ENCODE data around the gene PRRC1. TPM values are rescaled to one million over a fixed set of nuclear protein-coding genes. Genes with fewer than 3 reads are reported as not detected.

Gene PRRC1
- total and polyA plus RNA-seq, 9 donors: 38.2 to 65.8 (median 52.8) TPM

DNA sequence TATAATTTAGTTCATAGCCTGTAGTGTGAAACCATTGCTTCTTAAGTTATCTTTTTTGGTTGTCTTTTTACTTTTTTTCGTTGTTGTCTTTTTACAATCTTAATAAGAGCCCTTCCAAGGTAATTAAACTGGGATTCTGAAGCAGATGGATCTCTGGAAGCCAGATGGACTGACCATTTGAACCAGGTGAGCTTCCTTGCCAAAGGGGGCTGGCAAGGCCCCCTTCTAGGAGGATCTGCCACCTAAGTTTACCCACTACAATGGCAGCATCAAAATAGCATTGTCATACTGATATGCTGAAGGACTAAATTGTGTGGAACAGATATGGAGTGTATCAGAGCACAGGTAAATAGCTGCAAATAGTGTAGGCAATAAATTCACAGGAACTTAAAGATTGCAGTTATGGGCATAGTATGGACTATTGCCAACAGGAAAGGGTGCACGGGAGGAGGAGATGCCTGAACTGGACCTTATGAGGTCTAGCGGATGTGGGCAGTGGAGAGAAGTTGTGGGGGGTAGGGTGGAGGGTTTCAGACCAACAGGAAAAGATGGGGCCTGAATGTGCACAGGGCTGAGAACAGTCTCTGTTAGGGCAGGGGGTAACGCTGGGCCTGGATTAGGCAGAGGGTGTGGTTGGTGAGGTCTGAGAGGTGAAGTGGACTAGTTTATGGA is 69.9 kb downstream of the PRRC1 start:
- H3K9me3 ChIP-seq (replicated peaks; ENCODE audit: control insufficient read depth, low read depth, low read length): no peaks in the 10 kb centered on the region
- DNase-seq: no peak
- 85% methylated on average over 3 of the region's 4 CpGs for WGBS (ENCODE audit: insufficient coverage)

DNA sequence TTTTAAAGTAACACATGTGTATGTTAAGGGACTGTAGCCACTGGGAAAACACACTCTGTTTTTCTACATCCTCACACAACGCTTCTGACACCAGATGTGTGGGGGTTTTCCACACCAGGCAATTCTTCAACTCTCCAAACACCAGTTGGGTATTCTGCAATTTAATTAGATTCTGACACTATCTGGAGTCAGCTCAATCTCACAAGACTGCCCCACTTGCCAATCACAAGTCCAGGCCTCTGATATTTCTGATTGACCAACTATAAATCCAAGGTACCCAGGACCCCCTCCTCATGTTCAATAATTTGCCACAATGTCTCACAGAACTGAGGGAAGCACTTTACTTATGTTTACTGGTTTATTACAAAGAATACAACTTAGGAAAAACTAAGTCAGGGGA is 70.9 kb downstream of the PRRC1 start:
- no peak for DNase-seq
- H3K36me3 ChIP-seq (ENCODE audit: control insufficient read depth, insufficient read depth, low read length): no peaks in the 10 kb centered on the region
- H3K4me3 ChIP-seq (ENCODE audit: low read length): no peak overlapping the region
- WGBS (ENCODE audit: insufficient coverage): no CpG with 5 or more reads among the region's 1 CpG
- no peaks in the 10 kb centered on the region for H3K9me3 ChIP-seq (replicated peaks; ENCODE audit: control insufficient read depth, low read depth, low read length)
- no peak overlapping the region for H3K27ac ChIP-seq (ENCODE audit: low read length)
- no peaks in the 10 kb centered on the region for H3K4me1 ChIP-seq (ENCODE audit: control insufficient read depth, insufficient read depth, low read length)
- H3K27me3 ChIP-seq (ENCODE audit: control insufficient read depth, insufficient read depth, low read length): no peaks in the 10 kb centered on the region

More for the DNA sequence above, 69.9 kb downstream of the PRRC1 start:
- no peak overlapping the region for H3K4me3 ChIP-seq (ENCODE audit: low read length)
- no peaks in the 10 kb centered on the region for H3K4me1 ChIP-seq (ENCODE audit: control insufficient read depth, insufficient read depth, low read length)
- H3K36me3 ChIP-seq (ENCODE audit: control insufficient read depth, insufficient read depth, low read length): no peaks in the 10 kb centered on the region
- H3K27ac ChIP-seq (ENCODE audit: low read length): no peak overlapping the region
- no peaks in the 10 kb centered on the region for H3K27me3 ChIP-seq (ENCODE audit: control insufficient read depth, insufficient read depth, low read length)

DNA sequence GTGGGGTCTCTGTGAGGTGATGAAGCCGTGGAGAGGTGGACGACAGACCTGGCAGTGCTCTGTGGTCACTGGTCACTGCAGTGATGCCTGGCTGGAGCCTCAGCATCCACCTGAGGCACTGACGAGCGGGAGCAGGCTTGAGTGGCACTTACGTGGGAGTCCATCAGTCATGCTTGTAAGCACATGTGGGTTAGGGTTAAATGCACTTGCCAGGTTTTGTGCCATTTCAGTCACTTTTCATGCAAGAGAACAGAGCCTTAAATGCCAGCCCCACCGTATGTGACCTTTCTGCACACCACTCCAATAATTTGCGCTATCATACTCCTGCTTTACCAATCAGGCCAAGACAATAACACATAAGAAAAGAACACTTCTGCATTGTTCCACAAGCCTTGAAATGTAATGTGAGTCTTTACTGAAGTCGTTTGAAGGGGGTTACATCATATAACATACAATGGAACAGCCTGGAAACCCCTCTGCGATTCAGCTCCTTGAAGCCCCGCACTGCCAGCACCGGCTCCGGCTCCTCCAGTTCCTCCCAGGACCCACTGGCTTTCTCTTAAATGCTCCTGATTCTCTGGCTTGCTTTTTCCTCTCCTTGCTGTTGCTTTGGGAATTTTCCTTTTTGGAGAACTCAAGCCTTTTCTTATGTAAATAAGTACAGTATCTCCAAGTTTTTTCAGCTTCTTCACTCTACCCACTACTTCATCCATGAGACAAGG is 72.0 kb downstream of the PRRC1 start:
- no peaks in the 10 kb centered on the region for H3K9me3 ChIP-seq (replicated peaks; ENCODE audit: control insufficient read depth, low read depth, low read length)
- DNase-seq: no peak
- no peak overlapping the region for H3K4me3 ChIP-seq (ENCODE audit: low read length)
- H3K27ac ChIP-seq (ENCODE audit: low read length): no peak overlapping the region
- H3K4me1 ChIP-seq (ENCODE audit: control insufficient read depth, insufficient read depth, low read length): no peaks in the 10 kb centered on the region
- WGBS (ENCODE audit: insufficient coverage): 71% methylated on average over 2 of the region's 12 CpGs
- H3K27me3 ChIP-seq (ENCODE audit: control insufficient read depth, insufficient read depth, low read length): no peaks in the 10 kb centered on the region
- no peaks in the 10 kb centered on the region for H3K36me3 ChIP-seq (ENCODE audit: control insufficient read depth, insufficient read depth, low read length)

DNA sequence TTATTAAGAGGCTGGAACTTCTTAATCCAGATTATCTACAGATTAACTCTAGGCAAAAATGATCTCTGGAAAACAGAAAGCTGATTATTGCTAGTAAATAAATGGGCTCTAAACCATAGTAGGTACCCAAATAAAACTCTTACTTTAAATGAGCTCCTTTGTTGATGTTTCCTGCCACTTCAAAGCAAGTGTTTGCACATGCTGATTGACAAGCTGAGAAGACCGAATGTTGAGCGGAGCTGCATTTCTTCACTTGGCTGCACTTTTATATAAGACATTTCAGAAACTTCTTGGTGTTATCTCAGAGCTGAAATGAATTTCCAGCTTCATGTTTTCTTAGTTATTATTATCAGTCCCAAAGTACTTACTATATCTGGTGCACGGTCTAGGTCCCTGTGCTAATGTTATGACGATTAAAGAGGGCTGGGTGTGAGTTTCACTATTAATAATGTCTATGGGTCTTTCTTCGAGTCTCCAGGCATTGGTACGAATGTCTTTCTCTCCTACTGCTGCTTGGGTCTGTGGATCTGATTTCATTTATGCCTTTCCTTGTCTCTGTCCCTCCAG is 72.8 kb downstream of the PRRC1 start:
- no CpG with 5 or more reads among the region's 6 CpGs for WGBS (ENCODE audit: insufficient coverage)
- H3K4me3 ChIP-seq (ENCODE audit: low read length): no peak overlapping the region

DNA sequence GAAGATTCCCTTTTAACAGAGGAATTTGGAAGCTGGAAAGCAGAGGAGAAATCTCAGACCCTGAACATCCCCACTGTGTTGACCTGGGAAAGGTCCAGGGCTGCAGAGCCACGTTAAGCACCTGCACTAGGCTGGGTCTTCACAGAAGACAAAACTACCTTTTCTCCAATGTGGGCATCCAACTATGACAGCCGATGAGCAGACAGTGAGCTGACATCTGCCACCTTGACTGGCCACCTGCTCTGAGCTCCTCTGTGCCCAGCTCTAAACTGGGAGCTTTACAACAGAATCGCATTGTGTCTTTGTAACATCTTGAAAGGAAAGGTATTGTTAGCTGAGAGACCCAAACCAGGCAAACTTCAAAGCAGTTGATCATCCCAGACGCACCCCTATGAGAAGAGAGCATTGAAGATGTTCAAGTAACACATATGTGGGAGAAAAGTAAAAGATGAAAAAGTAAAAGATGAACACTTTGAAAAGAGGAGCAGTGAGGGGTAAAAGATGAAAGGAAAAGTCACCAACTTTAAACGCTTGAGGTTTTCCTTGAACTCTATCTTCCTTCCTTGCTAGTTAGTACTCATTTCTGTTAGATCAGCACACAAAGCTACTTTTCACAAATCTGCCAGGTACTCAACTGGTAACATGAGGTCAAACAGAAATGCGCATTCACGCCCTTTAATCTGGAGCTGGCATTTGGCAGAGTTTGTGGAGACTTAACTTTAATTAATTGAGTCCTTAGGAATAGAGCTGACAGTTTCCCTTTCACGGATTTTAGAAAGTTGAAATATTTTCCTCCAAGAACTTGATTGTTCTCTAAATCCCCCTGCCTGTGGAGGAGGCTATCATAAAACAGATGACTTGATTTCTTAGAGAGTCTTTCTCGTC is 78.3 kb downstream of the PRRC1 start:
- no peak for DNase-seq
- Histone ChIP-seq H3K9me3 (replicated peaks; ENCODE audit: control insufficient read depth, low read depth, low read length) (no peaks in the 10 kb centered on the region), H3K36me3 (ENCODE audit: control insufficient read depth, insufficient read depth, low read length) (no peaks in the 10 kb centered on the region), H3K4me3 (ENCODE audit: low read length) (no peak overlapping the region), H3K4me1 (ENCODE audit: control insufficient read depth, insufficient read depth, low read length) (no peaks in the 10 kb centered on the region), H3K27me3 (ENCODE audit: control insufficient read depth, insufficient read depth, low read length) (no peaks in the 10 kb centered on the region), H3K27ac (ENCODE audit: low read length) (no peak overlapping the region)
- 83% methylated on average over 3 of the region's 9 CpGs for WGBS (ENCODE audit: insufficient coverage)

More for the DNA sequence above, 72.8 kb downstream of the PRRC1 start:
- no peaks in the 10 kb centered on the region for H3K4me1 ChIP-seq (ENCODE audit: control insufficient read depth, insufficient read depth, low read length)
- DNase-seq: no peak
- H3K27me3 ChIP-seq (ENCODE audit: control insufficient read depth, insufficient read depth, low read length): no peaks in the 10 kb centered on the region
- H3K9me3 ChIP-seq (replicated peaks; ENCODE audit: control insufficient read depth, low read depth, low read length): no peaks in the 10 kb centered on the region
- H3K36me3 ChIP-seq (ENCODE audit: control insufficient read depth, insufficient read depth, low read length): no peaks in the 10 kb centered on the region
- H3K27ac ChIP-seq (ENCODE audit: low read length): no peak overlapping the region

DNA sequence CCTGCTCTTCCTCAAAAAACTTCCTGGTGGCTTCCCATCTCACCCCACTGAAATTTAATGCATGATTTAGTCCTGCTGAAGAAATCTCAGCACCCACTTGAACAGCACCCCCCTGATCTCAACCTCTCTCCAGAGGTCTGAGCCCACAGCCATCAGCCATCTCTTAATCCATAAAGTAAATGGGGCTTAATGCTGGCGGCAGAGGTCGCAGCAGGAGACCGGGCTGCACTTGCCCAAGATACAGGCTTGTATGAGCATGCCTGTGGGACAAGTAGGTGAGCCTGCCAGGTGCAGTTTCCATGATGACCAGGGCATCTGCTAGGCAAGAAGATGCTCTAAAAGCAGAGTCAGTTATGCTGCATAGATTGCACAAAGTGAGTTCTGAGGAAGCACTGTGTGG is 79.1 kb downstream of the PRRC1 start:
- no peak for DNase-seq
- H3K27ac ChIP-seq (ENCODE audit: low read length): no peak overlapping the region
- H3K4me1 ChIP-seq (ENCODE audit: control insufficient read depth, insufficient read depth, low read length): no peaks in the 10 kb centered on the region
- H3K27me3 ChIP-seq (ENCODE audit: control insufficient read depth, insufficient read depth, low read length): no peaks in the 10 kb centered on the region
- WGBS (ENCODE audit: insufficient coverage): 94% methylated on average over 3 of the region's 3 CpGs
- no peaks in the 10 kb centered on the region for H3K9me3 ChIP-seq (replicated peaks; ENCODE audit: control insufficient read depth, low read depth, low read length)
- H3K4me3 ChIP-seq (ENCODE audit: low read length): no peak overlapping the region
- no peaks in the 10 kb centered on the region for H3K36me3 ChIP-seq (ENCODE audit: control insufficient read depth, insufficient read depth, low read length)

DNA sequence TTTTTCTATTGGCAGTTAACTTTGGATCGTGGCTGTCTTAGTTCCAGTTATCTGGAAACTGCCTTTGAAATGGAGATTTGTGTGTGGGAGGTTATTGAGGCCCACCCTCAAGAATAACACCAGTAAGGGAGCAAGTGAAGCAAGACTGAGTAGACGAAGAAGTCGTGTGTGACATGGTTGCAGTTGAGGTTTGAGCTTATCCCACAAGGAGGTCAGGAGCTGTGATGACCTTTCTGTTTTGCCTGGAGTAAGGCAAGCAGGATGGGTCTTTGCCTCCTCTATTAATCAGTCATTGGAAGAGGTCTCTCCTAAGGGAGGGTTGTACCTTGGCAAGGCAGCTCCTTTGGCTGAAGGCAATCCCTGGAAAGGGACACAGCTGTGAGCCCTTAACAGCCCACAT is 81.9 kb downstream of the PRRC1 start:
- DNase-seq: no peak
- Histone ChIP-seq H3K4me1 (ENCODE audit: control insufficient read depth, insufficient read depth, low read length) (peaks cover 2% of the 10 kb centered on the region), H3K27me3 (ENCODE audit: control insufficient read depth, insufficient read depth, low read length) (no peaks in the 10 kb centered on the region), H3K4me3 (ENCODE audit: low read length) (no peak overlapping the region), H3K9me3 (replicated peaks; ENCODE audit: control insufficient read depth, low read depth, low read length) (no peaks in the 10 kb centered on the region), H3K27ac (ENCODE audit: low read length) (no peak overlapping the region), H3K36me3 (ENCODE audit: control insufficient read depth, insufficient read depth, low read length) (no peaks in the 10 kb centered on the region)
- WGBS (ENCODE audit: insufficient coverage): no CpG with 5 or more reads among the region's 3 CpGs

DNA sequence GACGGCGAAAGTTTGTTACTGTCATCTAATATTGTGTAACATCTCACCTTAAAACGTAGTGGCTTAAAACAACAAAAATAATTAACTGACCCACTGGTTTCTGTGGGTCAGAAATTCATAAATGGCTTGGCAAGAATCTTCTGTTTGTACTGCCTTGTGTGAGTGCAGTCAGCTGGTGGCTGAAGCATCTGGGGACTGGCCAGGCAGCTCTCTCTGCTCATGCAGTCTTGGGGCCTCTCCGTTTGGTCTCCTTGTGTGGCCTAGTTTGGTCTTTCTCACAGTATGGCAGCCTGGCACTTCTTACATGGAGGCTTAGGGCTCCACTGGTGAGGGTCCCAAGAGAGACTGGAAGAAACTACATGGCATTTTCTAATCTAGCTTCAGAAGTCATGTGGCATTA is 82.4 kb downstream of the PRRC1 start:
- H3K36me3 ChIP-seq (ENCODE audit: control insufficient read depth, insufficient read depth, low read length): no peaks in the 10 kb centered on the region

DNA sequence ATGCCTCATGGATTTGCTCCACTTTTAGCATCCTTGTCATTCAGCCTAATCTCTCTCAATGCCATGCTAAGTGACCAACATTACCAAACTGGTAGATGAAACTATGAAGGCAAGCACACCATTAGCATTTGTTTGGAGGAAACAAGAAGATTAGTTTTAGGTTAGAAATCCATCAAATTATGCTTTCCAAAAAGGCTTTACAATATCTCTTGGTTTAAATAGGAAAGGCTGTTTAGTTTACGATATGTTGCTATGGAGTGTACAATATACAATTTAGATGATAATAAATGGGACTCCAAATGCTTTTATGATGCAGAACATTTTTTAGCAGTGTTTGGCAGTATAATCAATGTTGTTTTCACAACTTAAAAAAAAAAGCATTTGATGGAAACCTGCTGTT is 83.7 kb downstream of the PRRC1 start:
- H3K27me3 ChIP-seq (ENCODE audit: control insufficient read depth, insufficient read depth, low read length): no peaks in the 10 kb centered on the region
- DNase-seq: peak; percentile 46
- no CpG with 5 or more reads among the region's 1 CpG for WGBS (ENCODE audit: insufficient coverage)
- H3K4me1 ChIP-seq (ENCODE audit: control insufficient read depth, insufficient read depth, low read length): peaks cover 2% of the 10 kb centered on the region
- H3K9me3 ChIP-seq (replicated peaks; ENCODE audit: control insufficient read depth, low read depth, low read length): no peaks in the 10 kb centered on the region
- no peak overlapping the region for H3K27ac ChIP-seq (ENCODE audit: low read length)
- H3K4me3 ChIP-seq (ENCODE audit: low read length): no peak overlapping the region
- no peaks in the 10 kb centered on the region for H3K36me3 ChIP-seq (ENCODE audit: control insufficient read depth, insufficient read depth, low read length)

More for the DNA sequence above, 82.4 kb downstream of the PRRC1 start:
- Histone ChIP-seq H3K9me3 (replicated peaks; ENCODE audit: control insufficient read depth, low read depth, low read length) (no peaks in the 10 kb centered on the region), H3K27me3 (ENCODE audit: control insufficient read depth, insufficient read depth, low read length) (no peaks in the 10 kb centered on the region), H3K27ac (ENCODE audit: low read length) (no peak overlapping the region), H3K4me3 (ENCODE audit: low read length) (no peak overlapping the region), H3K4me1 (ENCODE audit: control insufficient read depth, insufficient read depth, low read length) (peaks cover 2% of the 10 kb centered on the region)
- WGBS (ENCODE audit: insufficient coverage): 71% methylated on average over 1 of the region's 4 CpGs
- no peak for DNase-seq

DNA sequence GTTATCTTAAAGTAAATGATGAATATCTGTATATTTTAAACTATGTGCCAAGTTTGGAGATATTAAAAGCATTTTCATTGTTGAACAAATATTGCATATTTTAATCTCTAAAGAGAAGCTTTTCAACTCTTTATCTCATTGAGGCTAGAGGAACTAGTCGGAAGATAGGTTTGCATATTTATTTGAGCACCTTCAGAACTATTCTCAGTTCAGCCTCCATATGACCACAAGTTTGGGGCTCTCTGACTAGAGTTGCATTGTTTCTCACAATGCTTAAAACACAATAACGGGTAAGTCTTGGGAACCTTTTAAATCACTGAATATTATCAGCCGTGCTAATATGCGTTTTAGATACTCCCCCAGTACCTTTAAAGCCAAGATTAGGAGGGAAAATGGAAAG is 84.2 kb downstream of the PRRC1 start:
- Histone ChIP-seq H3K4me3 (ENCODE audit: low read length) (no peak overlapping the region), H3K36me3 (ENCODE audit: control insufficient read depth, insufficient read depth, low read length) (no peaks in the 10 kb centered on the region), H3K4me1 (ENCODE audit: control insufficient read depth, insufficient read depth, low read length) (peaks cover 2% of the 10 kb centered on the region), H3K27ac (ENCODE audit: low read length) (no peak overlapping the region), H3K27me3 (ENCODE audit: control insufficient read depth, insufficient read depth, low read length) (no peaks in the 10 kb centered on the region), H3K9me3 (replicated peaks; ENCODE audit: control insufficient read depth, low read depth, low read length) (no peaks in the 10 kb centered on the region)
- no peak for DNase-seq
- WGBS (ENCODE audit: insufficient coverage): no CpG with 5 or more reads among the region's 4 CpGs

Data from muscle of leg (tissue), 11 donors.